ENCODE data around the gene NLRC4.

NLRC4 gene

GRCh38 chr2:32291746-32292145 lies 27.1 kb upstream of the NLRC4 start:
- H3K23ac ChIP-seq (ENCODE audit: low read length): no peak overlapping the region
- H2AK5ac ChIP-seq (ENCODE audit: low read length): no peak overlapping the region
- no peak overlapping the region for H3K9ac ChIP-seq (ENCODE audit: low read length)
- H3K9me3 ChIP-seq (ENCODE audit: insufficient read depth, low read depth, low read length): no peaks in the 10 kb centered on the region
- H3K18ac ChIP-seq (ENCODE audit: low read length): no peak overlapping the region
- H3K14ac ChIP-seq (ENCODE audit: low read length): no peak overlapping the region
- H3K79me1 ChIP-seq (ENCODE audit: low read length): no peaks in the 10 kb centered on the region
- no peak overlapping the region for H2AFZ ChIP-seq (ENCODE audit: insufficient read depth, low read length, poor library complexity)
- H3K27ac ChIP-seq (ENCODE audit: low read depth, low read length): no peak overlapping the region
- H2BK12ac ChIP-seq (ENCODE audit: low read length): no peak overlapping the region
- H2BK120ac ChIP-seq (ENCODE audit: insufficient read depth, low read length, poor library complexity): no peak overlapping the region
- no peaks in the 10 kb centered on the region for H3K79me2 ChIP-seq (ENCODE audit: control insufficient read depth, insufficient read depth, low read length, poor library complexity)
- no peaks in the 10 kb centered on the region for H3K27me3 ChIP-seq (ENCODE audit: insufficient read depth, low read length)
- no peaks in the 10 kb centered on the region for H3K4me1 ChIP-seq (ENCODE audit: control insufficient read depth in 1 of 2, insufficient read depth in 2 of 2, low read length in 2 of 2)
- no peak overlapping the region for H4K91ac ChIP-seq (ENCODE audit: low read depth, low read length)
- no peak overlapping the region for H4K8ac ChIP-seq (ENCODE audit: low read depth, low read length)
- H3K4me2 ChIP-seq (ENCODE audit: low read length): no peak overlapping the region
- no peak overlapping the region for H3K4me3 ChIP-seq (ENCODE audit: low read depth, low read length)
- H3K4ac ChIP-seq (ENCODE audit: low read depth, low read length): no peak overlapping the region
- no peak overlapping the region for H2BK5ac ChIP-seq (ENCODE audit: low read depth, low read length, poor library complexity)
- H4K12ac ChIP-seq (ENCODE audit: low read depth, low read length): no peak overlapping the region
- DNase-seq: peak in 1 of 2 donors; percentile 52
- no CpG with 5 or more reads among the region's 2 CpGs for WGBS (ENCODE audit: extremely low coverage, insufficient coverage, insufficient read length)
- peaks cover 2 to 11% of the 10 kb centered on the region in 2 experiments for H3K36me3 ChIP-seq (ENCODE audit: control insufficient read depth in 1 of 2, insufficient read depth in 2 of 2, low read length in 2 of 2)

DNA sequence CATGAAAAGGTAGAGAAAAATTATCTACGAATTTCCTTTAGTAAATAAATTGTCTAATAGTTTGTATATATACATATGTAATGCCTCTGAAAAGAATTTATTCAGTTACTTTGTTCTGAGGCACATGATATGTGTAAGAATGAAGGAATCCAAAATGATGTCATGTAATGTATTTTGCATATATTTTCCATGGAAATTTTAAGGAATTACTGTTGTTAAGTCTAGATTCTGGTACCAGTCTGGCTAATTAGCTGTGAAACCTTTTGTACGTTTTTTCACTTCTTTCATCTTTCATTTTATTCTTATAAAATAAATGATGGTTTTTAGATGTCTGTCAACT lies 25.3 kb upstream of the NLRC4 start:
- no peak for DNase-seq
- H3K9ac ChIP-seq (ENCODE audit: low read length): no peak overlapping the region
- no peak overlapping the region for H2AFZ ChIP-seq (ENCODE audit: insufficient read depth, low read length, poor library complexity)
- H2BK5ac ChIP-seq (ENCODE audit: low read depth, low read length, poor library complexity): no peak overlapping the region
- no peak overlapping the region for H3K14ac ChIP-seq (ENCODE audit: low read length)
- no peak overlapping the region for H2BK12ac ChIP-seq (ENCODE audit: low read length)
- H3K18ac ChIP-seq (ENCODE audit: low read length): no peak overlapping the region
- WGBS (ENCODE audit: extremely low coverage, insufficient coverage, insufficient read length): no CpG with 5 or more reads among the region's 2 CpGs
- no peak overlapping the region for H3K27ac ChIP-seq (ENCODE audit: low read depth, low read length)
- no peak overlapping the region for H4K12ac ChIP-seq (ENCODE audit: low read depth, low read length)
- H3K4ac ChIP-seq (ENCODE audit: low read depth, low read length): no peak overlapping the region
- no peak overlapping the region for H3K4me2 ChIP-seq (ENCODE audit: low read length)
- no peaks in the 10 kb centered on the region for H3K4me1 ChIP-seq (ENCODE audit: control insufficient read depth in 1 of 2, insufficient read depth in 2 of 2, low read length in 2 of 2)
- no peaks in the 10 kb centered on the region for H3K79me2 ChIP-seq (ENCODE audit: control insufficient read depth, insufficient read depth, low read length, poor library complexity)
- H3K79me1 ChIP-seq (ENCODE audit: low read length): no peaks in the 10 kb centered on the region
- no peak overlapping the region for H4K8ac ChIP-seq (ENCODE audit: low read depth, low read length)
- H2BK120ac ChIP-seq (ENCODE audit: insufficient read depth, low read length, poor library complexity): no peak overlapping the region
- H3K4me3 ChIP-seq (ENCODE audit: low read depth, low read length): no peak overlapping the region
- H3K23ac ChIP-seq (ENCODE audit: low read length): no peak overlapping the region
- H4K91ac ChIP-seq (ENCODE audit: low read depth, low read length): no peak overlapping the region
- H3K9me3 ChIP-seq (ENCODE audit: insufficient read depth, low read depth, low read length): no peaks in the 10 kb centered on the region
- H3K36me3 ChIP-seq (ENCODE audit: control insufficient read depth in 1 of 2, insufficient read depth in 2 of 2, low read length in 2 of 2): peaks cover 0 to 8% of the 10 kb centered on the region in 2 experiments
- H2AK5ac ChIP-seq (ENCODE audit: low read length): no peak overlapping the region
- H3K27me3 ChIP-seq (ENCODE audit: insufficient read depth, low read length): no peaks in the 10 kb centered on the region

DNA sequence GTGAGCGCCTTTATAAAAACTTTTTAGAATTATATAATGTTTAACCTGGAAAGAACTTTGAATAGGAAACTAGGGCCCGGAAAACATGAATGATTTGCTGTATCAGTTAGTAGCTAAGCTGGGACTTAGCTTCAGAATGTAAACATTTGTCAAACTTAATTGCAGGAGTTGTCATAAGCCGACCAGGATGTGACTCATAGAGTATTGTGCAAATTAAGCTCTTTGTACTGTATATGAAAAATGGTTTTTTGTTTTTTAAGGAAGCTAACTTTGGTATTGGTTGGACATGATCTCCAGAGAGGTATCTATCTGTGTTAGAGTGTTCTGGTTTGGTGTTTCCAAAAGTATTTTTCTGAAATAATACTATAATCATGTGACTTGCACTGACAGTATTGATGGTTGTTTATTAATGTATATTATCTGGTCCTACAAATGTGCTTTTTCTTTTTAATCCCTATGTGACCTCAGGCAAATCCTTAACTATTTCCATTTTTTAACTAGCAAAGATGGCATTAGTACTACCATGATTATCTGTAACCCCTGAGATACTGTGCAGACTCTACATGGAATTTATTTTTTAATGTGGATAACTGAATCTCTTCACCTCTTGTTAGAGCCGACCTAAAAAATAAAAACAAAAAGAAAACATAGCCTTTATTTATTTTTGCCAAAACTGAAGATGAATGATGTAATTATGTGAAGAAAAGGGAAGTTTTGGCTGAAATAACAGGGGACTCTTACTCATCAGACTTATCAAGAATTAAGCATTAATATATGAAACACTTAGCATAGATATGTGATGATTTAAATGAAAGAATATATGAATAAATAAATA lies 24.7 kb upstream of the NLRC4 start:
- H2BK120ac ChIP-seq (ENCODE audit: insufficient read depth, low read length, poor library complexity): no peak overlapping the region
- H3K4me3 ChIP-seq (ENCODE audit: low read depth, low read length): no peak overlapping the region
- H3K36me3 ChIP-seq (ENCODE audit: control insufficient read depth in 1 of 2, insufficient read depth in 2 of 2, low read length in 2 of 2): peaks cover 0 to 8% of the 10 kb centered on the region in 2 experiments
- no CpG with 5 or more reads among the region's 4 CpGs for WGBS (ENCODE audit: extremely low coverage, insufficient coverage, insufficient read length)
- H3K79me1 ChIP-seq (ENCODE audit: low read length): no peaks in the 10 kb centered on the region
- no peak overlapping the region for H4K91ac ChIP-seq (ENCODE audit: low read depth, low read length)
- H2AK5ac ChIP-seq (ENCODE audit: low read length): no peak overlapping the region
- no peak overlapping the region for H3K18ac ChIP-seq (ENCODE audit: low read length)
- no peak overlapping the region for H2BK12ac ChIP-seq (ENCODE audit: low read length)
- no peak overlapping the region for H4K12ac ChIP-seq (ENCODE audit: low read depth, low read length)
- H3K4me1 ChIP-seq (ENCODE audit: control insufficient read depth in 1 of 2, insufficient read depth in 2 of 2, low read length in 2 of 2): no peaks in the 10 kb centered on the region
- no peak overlapping the region for H3K4ac ChIP-seq (ENCODE audit: low read depth, low read length)
- H3K27ac ChIP-seq (ENCODE audit: low read depth, low read length): no peak overlapping the region
- H3K23ac ChIP-seq (ENCODE audit: low read length): no peak overlapping the region
- H4K8ac ChIP-seq (ENCODE audit: low read depth, low read length): no peak overlapping the region
- H3K14ac ChIP-seq (ENCODE audit: low read length): no peak overlapping the region
- DNase-seq: peak in 1 of 2 donors; percentile 66
- H3K4me2 ChIP-seq (ENCODE audit: low read length): no peak overlapping the region
- H3K79me2 ChIP-seq (ENCODE audit: control insufficient read depth, insufficient read depth, low read length, poor library complexity): no peaks in the 10 kb centered on the region
- H3K9me3 ChIP-seq (ENCODE audit: insufficient read depth, low read depth, low read length): no peaks in the 10 kb centered on the region
- no peak overlapping the region for H3K9ac ChIP-seq (ENCODE audit: low read length)
- H2AFZ ChIP-seq (ENCODE audit: insufficient read depth, low read length, poor library complexity): no peak overlapping the region
- no peak overlapping the region for H2BK5ac ChIP-seq (ENCODE audit: low read depth, low read length, poor library complexity)
- no peaks in the 10 kb centered on the region for H3K27me3 ChIP-seq (ENCODE audit: insufficient read depth, low read length)

- Histone ChIP-seq H2BK120ac (ENCODE audit: insufficient read depth, low read length, poor library complexity) (no peak overlapping the region), H3K4me2 (ENCODE audit: low read length) (no peak overlapping the region), H3K4me3 (ENCODE audit: low read depth, low read length) (no peak overlapping the region), H3K79me2 (ENCODE audit: control insufficient read depth, insufficient read depth, low read length, poor library complexity) (no peaks in the 10 kb centered on the region), H3K18ac (ENCODE audit: low read length) (no peak overlapping the region), H3K27ac (ENCODE audit: low read depth, low read length) (no peak overlapping the region), H2AFZ (ENCODE audit: insufficient read depth, low read length, poor library complexity) (no peak overlapping the region), H3K9ac (ENCODE audit: low read length) (no peak overlapping the region), H4K91ac (ENCODE audit: low read depth, low read length) (no peak overlapping the region), H4K12ac (ENCODE audit: low read depth, low read length) (no peak overlapping the region), H3K4ac (ENCODE audit: low read depth, low read length) (peak overlapping the region; percentile 69), H3K79me1 (ENCODE audit: low read length) (no peaks in the 10 kb centered on the region), H2BK5ac (ENCODE audit: low read depth, low read length, poor library complexity) (no peak overlapping the region), H3K14ac (ENCODE audit: low read length) (no peak overlapping the region), H3K4me1 (ENCODE audit: control insufficient read depth in 1 of 2, insufficient read depth in 2 of 2, low read length in 2 of 2) (no peaks in the 10 kb centered on the region), H3K23ac (ENCODE audit: low read length) (no peak overlapping the region), H3K27me3 (ENCODE audit: insufficient read depth, low read length) (no peaks in the 10 kb centered on the region), H2AK5ac (ENCODE audit: low read length) (no peak overlapping the region), H3K36me3 (ENCODE audit: control insufficient read depth in 1 of 2, insufficient read depth in 2 of 2, low read length in 2 of 2) (peaks cover 2 to 6% of the 10 kb centered on the region in 2 experiments), H2BK12ac (ENCODE audit: low read length) (no peak overlapping the region), H3K9me3 (ENCODE audit: insufficient read depth, low read depth, low read length) (no peaks in the 10 kb centered on the region), H4K8ac (ENCODE audit: low read depth, low read length) (no peak overlapping the region)
- no CpG with 5 or more reads among the region's 2 CpGs for WGBS (ENCODE audit: extremely low coverage, insufficient coverage, insufficient read length)
- DNase-seq: no peak
These were observed 19.6 kb upstream of the NLRC4 start for GRCh38 chr2:32284321-32284720.
